ENCODE measurements around the gene PTTG1.

GRCh38 chr5:160467555-160468362, 46.1 kb downstream of the PTTG1 start:
- TF ChIP-seq CTCF (conservative IDR thresholded peaks at IDR 0.05; ENCODE audit: low read length) (no peak), EZH2phosphoT487 (IDR thresholded peaks at IDR 0.05; ENCODE audit: borderline replicate concordance) (no peak)
